ENCODE results near the gene CXADR. TPM values are rescaled to one million over a fixed set of nuclear protein-coding genes. Genes with fewer than 3 reads are reported as not detected.

The CXADR gene
- total and polyA plus RNA-seq, 7 donors, result 1.5 to 14.5 (median 2.5) TPM

- no peak overlapping the region for H3K27ac ChIP-seq
- TF ChIP-seq, protein P1, sequence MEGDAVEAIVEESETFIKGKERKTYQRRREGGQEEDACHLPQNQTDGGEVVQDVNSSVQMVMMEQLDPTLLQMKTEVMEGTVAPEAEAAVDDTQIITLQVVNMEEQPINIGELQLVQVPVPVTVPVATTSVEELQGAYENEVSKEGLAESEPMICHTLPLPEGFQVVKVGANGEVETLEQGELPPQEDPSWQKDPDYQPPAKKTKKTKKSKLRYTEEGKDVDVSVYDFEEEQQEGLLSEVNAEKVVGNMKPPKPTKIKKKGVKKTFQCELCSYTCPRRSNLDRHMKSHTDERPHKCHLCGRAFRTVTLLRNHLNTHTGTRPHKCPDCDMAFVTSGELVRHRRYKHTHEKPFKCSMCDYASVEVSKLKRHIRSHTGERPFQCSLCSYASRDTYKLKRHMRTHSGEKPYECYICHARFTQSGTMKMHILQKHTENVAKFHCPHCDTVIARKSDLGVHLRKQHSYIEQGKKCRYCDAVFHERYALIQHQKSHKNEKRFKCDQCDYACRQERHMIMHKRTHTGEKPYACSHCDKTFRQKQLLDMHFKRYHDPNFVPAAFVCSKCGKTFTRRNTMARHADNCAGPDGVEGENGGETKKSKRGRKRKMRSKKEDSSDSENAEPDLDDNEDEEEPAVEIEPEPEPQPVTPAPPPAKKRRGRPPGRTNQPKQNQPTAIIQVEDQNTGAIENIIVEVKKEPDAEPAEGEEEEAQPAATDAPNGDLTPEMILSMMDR (IDR thresholded peaks at IDR 0.05), result no peak
- TF ChIP-seq EP300 (IDR thresholded peaks at IDR 0.05), result no peak
- intact Hi-C loops (cut with DNase I), result no loop called here
- no peak for DNase-seq
- H3K9me3 ChIP-seq, result no peaks in the 10 kb centered on the region
- no peak overlapping the region for H3K4me3 ChIP-seq
- no peaks in the 10 kb centered on the region for H3K27me3 ChIP-seq
- WGBS, 2 donors, result 71 to 89% methylated on average over 6 of the region's 6 CpGs
- H3K36me3 ChIP-seq, result no peaks in the 10 kb centered on the region
- H3K4me1 ChIP-seq, result no peaks in the 10 kb centered on the region
These were observed 20.3 kb upstream of the CXADR start for GRCh38 chr21:17492415-17493168.

GRCh38 chr21:17494051-17494450, 18.8 kb upstream of the CXADR start:
- TF ChIP-seq, protein P1 (IDR thresholded peaks at IDR 0.05), result no peak
- TF ChIP-seq EP300 (IDR thresholded peaks at IDR 0.05) (no peak), POLR2A (IDR thresholded peaks at IDR 0.05) (no peak), POLR2AphosphoS5 (IDR thresholded peaks at IDR 0.05) (no peak)
- Histone ChIP-seq H3K27ac (no peak overlapping the region), H3K27me3 (no peaks in the 10 kb centered on the region), H3K9me3 (no peaks in the 10 kb centered on the region), H3K4me1 (no peaks in the 10 kb centered on the region), H3K36me3 (no peaks in the 10 kb centered on the region), H3K4me3 (no peak overlapping the region)
- 89 to 91% methylated on average over 3 of the region's 3 CpGs for WGBS, 2 donors
- intact Hi-C loops (cut with DNase I), result no loop called here
- DNase-seq, result no peak

- H3K9me3 ChIP-seq, result no peaks in the 10 kb centered on the region
- no peaks in the 10 kb centered on the region for H3K36me3 ChIP-seq
- no peak overlapping the region for H3K4me3 ChIP-seq
- H3K27me3 ChIP-seq, result no peaks in the 10 kb centered on the region
- H3K27ac ChIP-seq, result no peak overlapping the region
- H3K4me1 ChIP-seq, result no peaks in the 10 kb centered on the region
- intact Hi-C loops (cut with DNase I), result no loop called here
- WGBS, 2 donors, result 84 to 86% methylated on average over 2 of the region's 2 CpGs
- TF ChIP-seq POLR2A (IDR thresholded peaks at IDR 0.05) (no peak), POLR2AphosphoS5 (IDR thresholded peaks at IDR 0.05) (no peak), EP300 (IDR thresholded peaks at IDR 0.05) (no peak)
- TF ChIP-seq, protein P1 (IDR thresholded peaks at IDR 0.05), result no peak
- no peak for DNase-seq
These were observed 17.2 kb upstream of the CXADR start for GRCh38 chr21:17495680-17496079.

- intact Hi-C loops (cut with DNase I), result no loop called here
- Histone ChIP-seq H3K27ac (no peak overlapping the region), H3K4me3 (no peak overlapping the region), H3K9me3 (no peaks in the 10 kb centered on the region), H3K4me1 (no peaks in the 10 kb centered on the region), H3K36me3 (no peaks in the 10 kb centered on the region), H3K27me3 (no peaks in the 10 kb centered on the region)
- DNase-seq, result no peak
- TF ChIP-seq POLR2AphosphoS5 (IDR thresholded peaks at IDR 0.05) (no peak), EP300 (IDR thresholded peaks at IDR 0.05) (no peak), POLR2A (IDR thresholded peaks at IDR 0.05) (no peak)
- TF ChIP-seq, protein P1 (IDR thresholded peaks at IDR 0.05), result no peak
These were observed 15.5 kb upstream of the CXADR start for GRCh38 chr21:17497316-17497715.

DNA sequence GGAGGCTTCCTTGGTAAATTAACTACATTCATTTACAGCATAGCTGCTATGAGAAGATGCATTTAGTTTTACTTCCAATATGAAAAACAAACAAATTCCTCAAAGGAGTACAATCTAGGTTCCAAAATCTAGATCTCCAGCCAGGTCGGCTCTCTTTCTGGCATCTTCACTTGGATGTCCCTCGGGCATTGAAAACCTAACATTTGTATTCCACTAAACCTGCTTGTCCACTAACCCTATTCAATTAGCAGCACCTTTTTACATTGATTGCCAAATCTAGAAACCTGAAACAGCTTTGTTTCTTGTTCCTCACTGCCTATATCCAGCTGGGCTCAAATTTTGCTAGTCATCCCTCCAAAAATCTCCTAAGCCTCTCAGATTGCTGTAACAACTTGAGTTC, 14.3 kb upstream of the CXADR start:
- intact Hi-C loops (cut with DNase I), result no loop called here
- H3K4me1 ChIP-seq, result no peaks in the 10 kb centered on the region
- H3K27me3 ChIP-seq, result no peaks in the 10 kb centered on the region
- WGBS, 2 donors, result 57 to 78% methylated on average over 2 of the region's 2 CpGs
- no peak for TF ChIP-seq EP300 (IDR thresholded peaks at IDR 0.05)
- TF ChIP-seq, protein P1 (IDR thresholded peaks at IDR 0.05), result no peak
- no peak for TF ChIP-seq POLR2AphosphoS5 (IDR thresholded peaks at IDR 0.05)
- no peak for TF ChIP-seq POLR2A (IDR thresholded peaks at IDR 0.05)
- no peak for DNase-seq
- H3K27ac ChIP-seq, result no peak overlapping the region
- H3K9me3 ChIP-seq, result no peaks in the 10 kb centered on the region
- no peaks in the 10 kb centered on the region for H3K36me3 ChIP-seq
- no peak overlapping the region for H3K4me3 ChIP-seq

Measured in sigmoid colon (tissue), 7 donors.